ENCODE data around the gene ARHGAP1.

ARHGAP1 gene

GRCh38 chr11:46642627-46643335, 57.6 kb downstream of the ARHGAP1 start:
- no peak for DNase-seq (ENCODE audit: low read depth in 1 of 2, low spot score in 1 of 2)

GRCh38 chr11:46641639-46642038, 58.8 kb downstream of the ARHGAP1 start:
- DNase-seq (ENCODE audit: low read depth in 1 of 2, low spot score in 1 of 2): no peak

GRCh38 chr11:46640036-46640788, 60.2 kb downstream of the ARHGAP1 start:
- no peak for DNase-seq (ENCODE audit: low read depth in 1 of 2, low spot score in 1 of 2)

- DNase-seq (ENCODE audit: low read depth in 1 of 2, low spot score in 1 of 2): no peak
Observed at GRCh38 chr11:46639197-46639839, 61.1 kb downstream of the ARHGAP1 start.

GRCh38 chr11:46637546-46637945, 62.9 kb downstream of the ARHGAP1 start:
- no peak for DNase-seq (ENCODE audit: low read depth in 1 of 2, low spot score in 1 of 2)

- no peak for DNase-seq (ENCODE audit: low read depth in 1 of 2, low spot score in 1 of 2)
Observed at GRCh38 chr11:46635557-46636139, 64.8 kb downstream of the ARHGAP1 start.

- DNase-seq (ENCODE audit: low read depth in 1 of 2, low spot score in 1 of 2): no peak
Observed at GRCh38 chr11:46633291-46634217, 66.9 kb downstream of the ARHGAP1 start.

GRCh38 chr11:46632502-46632901, 67.9 kb downstream of the ARHGAP1 start:
- DNase-seq (ENCODE audit: low read depth in 1 of 2, low spot score in 1 of 2): no peak

GRCh38 chr11:46631676-46632075, 68.7 kb downstream of the ARHGAP1 start:
- no peak for DNase-seq (ENCODE audit: low read depth in 1 of 2, low spot score in 1 of 2)

GRCh38 chr11:46630237-46630636, 70.2 kb downstream of the ARHGAP1 start:
- DNase-seq (ENCODE audit: low read depth in 1 of 2, low spot score in 1 of 2): no peak

- DNase-seq (ENCODE audit: low read depth in 1 of 2, low spot score in 1 of 2): no peak
Observed at GRCh38 chr11:46628961-46629360, 71.5 kb downstream of the ARHGAP1 start.

Measured in activated CD4-positive, alpha-beta T cell treated with anti-CD3 and anti-CD28 coated beads, Interleukin-2, amount 50 U/mL, for 24 hours (primary cell).